ENCODE results near the gene DTWD2. TPM values are rescaled to one million over a fixed set of nuclear protein-coding genes. Genes with fewer than 3 reads are reported as not detected.

DTWD2 gene, protein sequence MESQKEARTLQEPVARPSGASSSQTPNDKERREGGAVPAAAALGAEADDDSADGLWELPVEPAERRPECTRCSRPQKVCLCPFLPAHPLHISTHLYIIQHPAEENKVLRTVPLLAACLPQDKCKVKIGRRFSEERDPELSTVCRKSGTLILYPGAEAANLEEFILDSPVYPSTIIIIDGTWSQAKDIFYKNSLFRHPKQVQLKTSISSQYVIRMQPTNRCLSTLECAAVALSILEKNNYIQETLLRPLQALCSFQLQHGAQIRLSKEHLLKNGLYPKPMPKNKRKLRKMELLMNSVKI
- total RNA-seq = 2.9 and 7.5 TPM in 2 replicates

DNA sequence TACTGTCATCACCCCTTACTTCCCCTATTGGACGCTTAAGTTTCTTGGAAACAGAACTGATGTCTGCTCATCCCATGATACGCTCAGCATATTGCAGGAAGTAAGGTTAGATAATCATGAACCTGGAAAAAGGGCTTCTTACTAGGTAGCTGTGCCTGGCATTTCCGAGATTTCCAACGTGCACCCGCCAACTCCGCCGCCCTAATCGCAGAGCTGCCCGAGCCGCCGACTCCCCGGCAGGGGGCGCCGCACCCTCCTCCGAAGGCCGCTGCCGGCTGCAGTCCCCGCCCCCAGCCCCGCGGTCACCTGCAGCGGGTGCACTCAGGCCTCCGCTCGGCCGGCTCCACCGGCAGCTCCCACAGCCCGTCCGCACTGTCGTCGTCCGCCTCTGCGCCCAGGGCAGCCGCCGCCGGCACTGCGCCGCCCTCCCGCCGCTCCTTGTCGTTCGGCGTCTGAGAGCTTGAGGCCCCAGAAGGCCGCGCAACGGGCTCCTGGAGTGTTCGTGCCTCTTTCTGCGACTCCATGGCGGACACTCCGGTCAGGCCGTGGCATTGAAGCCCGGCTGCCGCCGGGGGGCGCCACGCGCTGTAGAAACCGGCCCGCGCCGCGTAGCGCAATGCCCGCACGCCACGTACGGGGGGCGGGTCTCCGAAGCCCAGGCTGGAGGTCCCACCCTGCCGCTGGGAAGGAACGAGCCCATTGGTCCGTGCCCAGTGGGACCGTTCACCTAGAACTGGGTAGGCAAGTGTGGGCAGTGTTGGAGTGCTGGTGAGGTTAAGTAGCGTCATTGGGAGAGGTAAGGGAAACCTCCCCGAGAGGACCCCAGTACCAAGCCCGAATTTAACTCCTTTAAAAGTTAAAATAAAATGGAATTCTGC is at the start of gene DTWD2:
Gene DTWD2, minus strand, starts transcription at position 560 of the 878 bp plus-strand sequence. Its CDS starts 36 bp downstream, at position 524.

Other genes with a start within 250 kb of the DTWD2 start
- 36.7 and 46.4 TPM in 2 replicates for gene DMXL1, start 82.5 kb upstream of the DTWD2 start, total RNA-seq

All from uterine smooth muscle cell (primary cell).